Activated CD8-positive, alpha-beta T cell treated with anti-CD3 and anti-CD28 coated beads, Interleukin-2, amount 10 ng/mL, durations not matched to agents 7 days and 5 days (primary cell): ENCODE data around the gene PTPRK. TPM values are rescaled to one million over a fixed set of nuclear protein-coding genes. Genes with fewer than 3 reads are reported as not detected.

Source experiments
- ATAC-seq: fragments of 150-1000 bp; cut with Tn5 transposase; one replicate; pipeline ENCODE4 v1.10.0; 2021; ENCODE audit warnings: moderate library complexity
- CTCF ChIA-PET: fragments of 350-600 bp; sonication (Branson Sonifier 250); formaldehyde crosslinking; loops from one replicate; lab custom pipeline; 2021; ENCODE audit warnings: antibody characterized with exemption; lab: Charles Lee
- POLR2A ChIA-PET: fragments of 350-600 bp; sonication (Branson Sonifier 250); formaldehyde crosslinking; loops from one replicate; lab custom pipeline; 2021; ENCODE audit warnings: antibody characterized with exemption; lab: Charles Lee
- DNase-seq: peaks from one replicate; pipeline ENCODE4 v3.0.0-alpha.2; 2020
- H3K27ac Mint-ChIP-seq: one replicate; pipeline ENCODE4 v1.8.0; 2021; ENCODE audit warnings: mild to moderate bottlenecking, mixed read lengths
- H3K27me3 Mint-ChIP-seq: one replicate; pipeline ENCODE4 v1.8.0; 2021; ENCODE audit warnings: low read depth, mixed read lengths
- H3K36me3 Mint-ChIP-seq: one replicate; pipeline ENCODE4 v1.8.0; 2021; ENCODE audit warnings: low read depth, mixed read lengths
- H3K4me1 Mint-ChIP-seq: one replicate; pipeline ENCODE4 v1.8.0; 2021; ENCODE audit warnings: low read depth, mixed read lengths
- H3K4me3 Mint-ChIP-seq: one replicate; pipeline ENCODE4 v1.8.0; 2021; ENCODE audit warnings: mild to moderate bottlenecking, mixed read lengths
- H3K9me3 Mint-ChIP-seq: one replicate; pipeline ENCODE4 v1.8.0; 2022; ENCODE audit warnings: mixed read lengths; ENCODE audit not compliant: insufficient read depth
- total RNA-seq, 2 experiments: library from RNA; stranded (reverse); gene quantifications; one replicate each; pipeline ENCODE4 v1.2.3, GENCODE V29; 2021

Gene PTPRK
- total RNA-seq, 2 experiments from 2014 or later, result 3.1 to 3.6 TPM

- ATAC-seq (no peak), DNase-seq (no peak)
- Mint-ChIP-seq H3K4me3 (no peak overlapping the region), H3K9me3 (no peaks in the 10 kb centered on the region), H3K36me3 (no peaks in the 10 kb centered on the region), H3K27ac (no peak overlapping the region), H3K4me1 (peaks cover 19% of the 10 kb centered on the region), H3K27me3 (no peaks in the 10 kb centered on the region)
- POLR2A ChIA-PET, result no interaction called here
- CTCF ChIA-PET, result no interaction called here
These were observed 422.3 kb downstream of the PTPRK start for GRCh38 chr6:128098000-128098581.

- Mint-ChIP-seq H3K36me3 (no peaks in the 10 kb centered on the region), H3K9me3 (no peaks in the 10 kb centered on the region), H3K27ac (no peak overlapping the region), H3K4me1 (peaks cover 19% of the 10 kb centered on the region), H3K4me3 (no peak overlapping the region), H3K27me3 (no peaks in the 10 kb centered on the region)
- ChIA-PET CTCF (no interaction called here), POLR2A (no interaction called here)
- no peak for ATAC-seq
- no peak for DNase-seq
These were observed 423.4 kb downstream of the PTPRK start for GRCh38 chr6:128097009-128097408.

DNA sequence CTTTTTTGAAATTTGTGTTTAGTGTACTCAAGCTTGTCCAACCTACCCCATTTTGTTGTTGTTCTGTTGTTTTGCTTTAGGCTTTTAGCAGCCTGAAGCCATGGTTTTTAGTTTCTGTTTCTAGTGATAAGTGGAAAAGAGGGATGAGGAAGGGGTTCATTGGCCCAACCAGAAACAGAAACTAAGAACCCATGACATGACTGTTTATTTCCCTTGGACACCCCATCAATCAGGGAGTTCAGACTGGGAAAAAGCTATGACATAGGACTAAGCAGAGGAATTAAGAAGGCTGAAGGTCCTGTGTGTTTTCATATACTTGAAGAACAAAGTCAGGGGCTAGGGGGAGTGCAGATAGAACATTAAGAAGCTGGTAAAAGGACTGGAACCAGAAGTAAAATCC is 425.0 kb downstream of the PTPRK start:
- ATAC-seq (no peak), DNase-seq (no peak)
- H3K27me3 Mint-ChIP-seq, result no peaks in the 10 kb centered on the region
- H3K27ac Mint-ChIP-seq, result no peak overlapping the region
- ChIA-PET CTCF (interaction anchor here (0.8 to 1.4 kb wide), 2 partner anchors 39 to 240 kb away, joined by 4 to 6 read pairs; no protein-coding TSS in a partner anchor), POLR2A (interaction anchor here (0.6 kb wide), 1 partner anchor 39 kb away, joined by 3 read pairs; no protein-coding TSS in a partner anchor)
- H3K4me3 Mint-ChIP-seq, result no peak overlapping the region
- peaks cover 19% of the 10 kb centered on the region for H3K4me1 Mint-ChIP-seq
- no peaks in the 10 kb centered on the region for H3K36me3 Mint-ChIP-seq
- no peaks in the 10 kb centered on the region for H3K9me3 Mint-ChIP-seq

DNA sequence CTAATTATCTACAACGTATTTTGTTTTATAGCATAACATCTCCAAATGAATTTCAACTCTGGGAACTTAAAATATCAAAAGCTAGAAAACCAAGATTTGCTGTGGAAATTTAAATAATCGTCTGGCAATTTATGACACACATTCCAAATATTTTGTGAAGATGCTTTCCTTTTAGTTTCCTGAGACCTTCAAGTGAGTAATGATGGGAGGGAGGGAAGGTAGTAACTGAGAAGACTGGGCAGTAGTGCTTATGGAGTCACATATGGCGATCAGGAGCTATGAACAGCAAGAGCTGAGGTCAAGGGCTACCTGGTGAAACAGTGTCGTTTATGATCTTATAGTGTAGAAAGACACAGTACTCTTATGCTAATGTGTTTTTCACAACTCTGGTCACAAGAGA is 441.4 kb downstream of the PTPRK start:
- Mint-ChIP-seq H3K4me3 (no peak overlapping the region), H3K4me1 (peaks cover 2% of the 10 kb centered on the region), H3K27ac (no peak overlapping the region), H3K36me3 (peaks cover 9% of the 10 kb centered on the region), H3K9me3 (no peaks in the 10 kb centered on the region), H3K27me3 (no peaks in the 10 kb centered on the region)
- ChIA-PET CTCF (no interaction called here), POLR2A (no interaction called here)
- ATAC-seq (no peak), DNase-seq (no peak)

- Mint-ChIP-seq H3K9me3 (no peaks in the 10 kb centered on the region), H3K27me3 (no peaks in the 10 kb centered on the region), H3K4me3 (no peak overlapping the region), H3K27ac (no peak overlapping the region), H3K36me3 (peaks cover 7% of the 10 kb centered on the region), H3K4me1 (peaks cover 2% of the 10 kb centered on the region)
- DNase-seq (no peak), ATAC-seq (no peak)
- POLR2A ChIA-PET, result no interaction called here
- CTCF ChIA-PET, result no interaction called here
These were observed 442.1 kb downstream of the PTPRK start for GRCh38 chr6:128078276-128078675.

GRCh38 chr6:128076843-128077242 is 443.6 kb downstream of the PTPRK start:
- H3K4me1 Mint-ChIP-seq, result peaks cover 2% of the 10 kb centered on the region
- no peak overlapping the region for H3K4me3 Mint-ChIP-seq
- POLR2A ChIA-PET, result no interaction called here
- CTCF ChIA-PET, result no interaction called here
- no peaks in the 10 kb centered on the region for H3K27me3 Mint-ChIP-seq
- DNase-seq, result no peak
- no peaks in the 10 kb centered on the region for H3K9me3 Mint-ChIP-seq
- no peak for ATAC-seq
- no peak overlapping the region for H3K27ac Mint-ChIP-seq
- peaks cover 8% of the 10 kb centered on the region for H3K36me3 Mint-ChIP-seq

DNA sequence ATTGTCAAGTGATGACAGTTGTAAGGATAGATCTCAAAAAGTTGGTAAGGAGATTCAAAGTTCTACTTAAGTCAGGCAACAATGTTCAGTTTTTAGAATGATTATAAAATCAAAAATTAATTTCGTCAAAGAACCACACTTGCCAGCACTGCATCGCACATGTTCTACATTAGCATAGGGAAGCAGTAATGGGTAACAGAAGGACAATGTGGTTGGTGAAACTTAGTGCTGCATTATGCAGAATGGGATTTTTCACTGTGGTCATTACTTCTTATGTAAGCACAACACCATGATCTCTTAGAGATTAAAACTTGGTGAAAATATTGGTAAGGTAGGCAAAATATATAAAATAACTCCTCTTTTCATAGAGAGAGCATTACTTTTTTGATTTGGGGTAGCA is 445.8 kb downstream of the PTPRK start:
- H3K4me1 Mint-ChIP-seq, result no peaks in the 10 kb centered on the region
- ChIA-PET POLR2A (no interaction called here), CTCF (no interaction called here)
- no peak overlapping the region for H3K27ac Mint-ChIP-seq
- no peak for ATAC-seq
- H3K4me3 Mint-ChIP-seq, result no peak overlapping the region
- no peaks in the 10 kb centered on the region for H3K9me3 Mint-ChIP-seq
- peaks cover 8% of the 10 kb centered on the region for H3K36me3 Mint-ChIP-seq
- no peaks in the 10 kb centered on the region for H3K27me3 Mint-ChIP-seq
- DNase-seq, result no peak

DNA sequence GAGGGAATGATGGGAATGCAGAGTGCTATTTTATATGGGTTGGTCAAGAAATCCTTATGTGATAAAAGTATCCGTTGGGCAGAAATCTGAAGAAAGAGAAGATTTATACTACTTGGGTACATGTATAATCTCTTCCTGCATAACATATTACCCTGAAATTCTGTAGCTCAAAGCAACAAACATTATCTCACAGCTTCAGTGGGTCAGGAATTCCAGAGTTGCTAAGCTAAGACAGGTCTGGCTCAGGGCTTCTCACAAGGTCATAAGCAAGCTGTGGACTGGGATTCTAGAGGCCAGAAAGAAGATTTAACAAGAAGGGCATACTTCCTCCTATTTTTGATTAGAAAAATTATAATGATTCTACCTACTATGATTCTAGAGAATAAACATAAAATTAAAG is 447.0 kb downstream of the PTPRK start:
- Mint-ChIP-seq H3K36me3 (peaks cover 6% of the 10 kb centered on the region), H3K4me3 (no peak overlapping the region), H3K4me1 (no peaks in the 10 kb centered on the region), H3K27me3 (no peaks in the 10 kb centered on the region), H3K27ac (no peak overlapping the region), H3K9me3 (no peaks in the 10 kb centered on the region)
- no peak for ATAC-seq
- DNase-seq, result no peak
- ChIA-PET CTCF (no interaction called here), POLR2A (no interaction called here)

GRCh38 chr6:128071212-128071611 is 449.2 kb downstream of the PTPRK start:
- CTCF ChIA-PET, result no interaction called here
- no peak overlapping the region for H3K27ac Mint-ChIP-seq
- no peaks in the 10 kb centered on the region for H3K4me1 Mint-ChIP-seq
- H3K9me3 Mint-ChIP-seq, result no peaks in the 10 kb centered on the region
- POLR2A ChIA-PET, result no interaction called here
- ATAC-seq (no peak), DNase-seq (no peak)
- H3K4me3 Mint-ChIP-seq, result no peak overlapping the region
- H3K27me3 Mint-ChIP-seq, result no peaks in the 10 kb centered on the region
- H3K36me3 Mint-ChIP-seq, result peaks cover 2% of the 10 kb centered on the region

DNA sequence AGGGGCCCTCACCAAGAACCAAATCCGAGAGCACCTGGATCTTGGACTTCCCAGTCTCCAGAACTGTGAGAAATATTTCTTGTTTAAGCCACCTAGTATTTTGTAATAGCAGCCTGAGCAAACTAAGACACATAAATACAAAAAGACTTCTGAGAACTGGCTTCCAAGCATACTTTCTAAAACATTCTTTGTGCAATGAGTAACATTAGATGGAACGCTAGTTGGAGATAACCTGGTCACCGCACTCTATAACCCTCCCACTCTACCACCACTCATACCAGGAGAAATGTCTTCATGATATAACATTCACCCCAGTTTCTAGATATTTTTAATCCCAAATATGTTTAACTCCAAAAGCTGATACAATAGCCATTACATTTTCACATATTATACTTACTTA is 450.0 kb downstream of the PTPRK start:
- ATAC-seq (no peak), DNase-seq (no peak)
- H3K9me3 Mint-ChIP-seq, result no peaks in the 10 kb centered on the region
- ChIA-PET CTCF (no interaction called here), POLR2A (no interaction called here)
- H3K4me1 Mint-ChIP-seq, result no peaks in the 10 kb centered on the region
- H3K27ac Mint-ChIP-seq, result no peak overlapping the region
- no peaks in the 10 kb centered on the region for H3K27me3 Mint-ChIP-seq
- H3K36me3 Mint-ChIP-seq, result peaks cover 2% of the 10 kb centered on the region
- no peak overlapping the region for H3K4me3 Mint-ChIP-seq

DNA sequence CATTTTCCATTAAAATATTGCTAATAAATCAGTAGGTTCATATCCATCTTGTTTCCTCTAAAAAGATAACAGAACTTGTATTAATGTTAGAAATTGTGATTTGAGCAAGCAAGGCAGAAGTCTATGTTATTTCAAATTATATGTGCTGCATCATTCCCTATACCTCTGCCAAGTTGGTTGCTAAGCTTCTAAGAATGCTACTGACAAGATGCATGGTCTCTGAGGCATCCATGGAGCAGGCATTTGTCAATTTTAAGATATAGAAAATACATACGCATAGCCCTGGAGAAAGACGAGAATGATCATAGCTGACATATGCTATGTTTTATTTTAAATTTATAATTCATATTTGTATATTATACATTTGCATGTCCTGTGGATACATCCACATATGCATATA is 451.2 kb downstream of the PTPRK start:
- Mint-ChIP-seq H3K27me3 (no peaks in the 10 kb centered on the region), H3K4me1 (no peaks in the 10 kb centered on the region), H3K9me3 (no peaks in the 10 kb centered on the region), H3K27ac (no peak overlapping the region), H3K36me3 (peaks cover 2% of the 10 kb centered on the region), H3K4me3 (no peak overlapping the region)
- ChIA-PET POLR2A (no interaction called here), CTCF (no interaction called here)
- DNase-seq (no peak), ATAC-seq (no peak)

DNA sequence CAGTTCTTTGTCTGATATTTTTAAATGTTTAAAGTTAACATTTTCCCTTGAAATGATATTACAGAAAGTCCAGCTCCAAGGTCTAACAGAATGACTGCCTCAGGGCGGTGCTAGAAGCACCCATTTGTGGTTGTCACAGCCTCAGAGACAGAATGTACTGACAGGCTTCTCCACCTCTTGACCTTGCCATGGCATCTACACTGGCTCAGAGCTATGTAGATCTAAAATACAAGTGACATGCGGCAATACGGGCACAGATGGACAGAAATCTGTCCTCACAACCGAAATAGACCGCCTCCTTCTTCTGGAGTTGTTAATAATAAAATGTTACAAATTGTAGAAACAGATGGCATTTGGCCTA is 452.3 kb downstream of the PTPRK start:
- Mint-ChIP-seq H3K27ac (no peak overlapping the region), H3K9me3 (no peaks in the 10 kb centered on the region), H3K4me1 (no peaks in the 10 kb centered on the region), H3K27me3 (no peaks in the 10 kb centered on the region), H3K36me3 (peaks cover 2% of the 10 kb centered on the region), H3K4me3 (no peak overlapping the region)
- DNase-seq, result no peak
- ChIA-PET CTCF (no interaction called here), POLR2A (no interaction called here)
- ATAC-seq, result no peak
